SU-DHL-6 (cell line): Measurements from ENCODE around the gene TULP3.

ENCODE experiments used
- H2AFZ ChIP-seq: fragments of 200-600 bp; sonication (generic); 2 replicates; pipeline ENCODE4 v1.6.1; 2014; ENCODE audit warnings: low read depth, mild to moderate bottlenecking, moderate library complexity, mixed read lengths, antibody characterized with exemption, low read length; ENCODE audit not compliant: severe bottlenecking
- H3F3A ChIP-seq: fragments of 200-600 bp; shearing (Covaris generic); 2 replicates; pipeline ENCODE4 v1.6.0; 2016; ENCODE audit warnings: antibody characterized with exemption, mild to moderate bottlenecking; ENCODE audit not compliant: insufficient read depth
- H3K27ac ChIP-seq: fragments of 200-600 bp; sonication (generic); 2 replicates; pipeline ENCODE4 v1.5.1; 2016; ENCODE audit warnings: low read depth, mild to moderate bottlenecking, low read length, moderate library complexity, mixed read lengths
- H3K27me3 ChIP-seq: fragments of 200-600 bp; sonication (generic), shearing (Covaris generic); 2 replicates; pipeline ENCODE4 v1.6.0; 2014; ENCODE audit warnings: mild to moderate bottlenecking, low read length
- H3K36me3 ChIP-seq: fragments of 200-600 bp; sonication (generic); 2 replicates; pipeline ENCODE4 v1.6.1; 2014; ENCODE audit warnings: mild to moderate bottlenecking, low read length, mixed read lengths
- H3K4me2 ChIP-seq: fragments of 300-600, 200-600 bp; shearing (Covaris generic), sonication (generic); 2 replicates; pipeline ENCODE4 v1.6.0; 2014; ENCODE audit warnings: low read length, low read depth, mild to moderate bottlenecking; ENCODE audit not compliant: poor library complexity, severe bottlenecking
- H3K4me3 ChIP-seq: fragments of 200-600 bp; sonication (generic); 2 replicates; pipeline ENCODE4 v1.5.1; 2014; ENCODE audit warnings: antibody characterized with exemption, low read length, mild to moderate bottlenecking, mixed read lengths; ENCODE audit not compliant: insufficient read depth, poor library complexity, severe bottlenecking
- H3K79me2 ChIP-seq: fragments of 200-600 bp; sonication (generic); 2 replicates; pipeline ENCODE4 v1.6.1; 2014; ENCODE audit warnings: mild to moderate bottlenecking, low read length, moderate library complexity; ENCODE audit not compliant: insufficient read depth
- H3K9ac ChIP-seq: fragments of 200-600 bp; sonication (generic); 2 replicates; pipeline ENCODE4 v1.7.0; 2014; ENCODE audit warnings: mild to moderate bottlenecking, low read length
- H3K9me2 ChIP-seq: fragments of 200-600 bp; sonication (generic); replicated peaks from 2 replicates; pipeline ENCODE4 v1.6.1; 2014; ENCODE audit warnings: low read length; ENCODE audit not compliant: insufficient read depth
- H3K9me3 ChIP-seq: fragments of 200-600 bp; sonication (generic); 2 replicates; pipeline ENCODE4 v1.6.1; 2014; ENCODE audit warnings: low read length, mixed read lengths; ENCODE audit not compliant: insufficient read depth
- H4K20me1 ChIP-seq: fragments of 200-600 bp; sonication (generic); 2 replicates; pipeline ENCODE4 v1.6.1; 2014; ENCODE audit warnings: low read depth, mild to moderate bottlenecking, antibody characterized with exemption, low read length, moderate library complexity, mixed read lengths
- EZH2phosphoT487 ChIP-seq: fragments of 200-600 bp; sonication (generic), shearing (Covaris generic); conservative IDR thresholded peaks from 2 replicates; pipeline ENCODE4 v1.6.1; 2018; ENCODE audit warnings: mild to moderate bottlenecking, antibody characterized with exemption, low read length, moderate library complexity, mixed read lengths
- TF ChIP-seq, protein P1 (sequence below): fragments of 200-600 bp; sonication (generic); IDR thresholded peaks from one replicate; pipeline ENCODE4 v1.5.1; 2017; ENCODE audit warnings: antibody characterized with exemption, mild to moderate bottlenecking, low read length, moderate library complexity; ENCODE audit not compliant: insufficient read depth, poor library complexity, severe bottlenecking

The TULP3 gene

DNA sequence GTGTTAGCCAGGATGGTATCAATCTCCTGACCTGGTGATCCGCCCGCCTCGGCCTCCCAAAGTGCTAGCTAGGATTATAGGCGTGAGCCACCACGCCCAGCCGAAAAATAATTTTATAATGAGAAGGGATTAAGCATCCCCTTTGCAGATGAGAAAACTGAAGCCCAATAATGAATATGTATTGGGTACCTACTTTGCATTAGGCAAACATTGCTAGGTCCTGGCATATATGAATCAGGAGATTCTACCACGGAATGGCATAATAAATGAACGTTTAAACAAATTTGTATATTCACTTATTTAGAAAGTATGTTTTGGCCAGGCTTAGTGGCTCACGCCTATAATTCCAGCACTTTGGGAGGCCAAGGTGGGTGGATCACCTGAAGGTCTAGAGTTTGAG lies 32.4 kb downstream of the TULP3 start:
- H3K27me3 ChIP-seq = no peaks in the 10 kb centered on the region
- H3F3A ChIP-seq = no peaks in the 10 kb centered on the region
- no peak overlapping the region for H3K4me3 ChIP-seq
- H2AFZ ChIP-seq = no peak overlapping the region
- no peak overlapping the region for H3K9ac ChIP-seq
- TF ChIP-seq EZH2phosphoT487 = no peak
- TF ChIP-seq, protein P1, sequence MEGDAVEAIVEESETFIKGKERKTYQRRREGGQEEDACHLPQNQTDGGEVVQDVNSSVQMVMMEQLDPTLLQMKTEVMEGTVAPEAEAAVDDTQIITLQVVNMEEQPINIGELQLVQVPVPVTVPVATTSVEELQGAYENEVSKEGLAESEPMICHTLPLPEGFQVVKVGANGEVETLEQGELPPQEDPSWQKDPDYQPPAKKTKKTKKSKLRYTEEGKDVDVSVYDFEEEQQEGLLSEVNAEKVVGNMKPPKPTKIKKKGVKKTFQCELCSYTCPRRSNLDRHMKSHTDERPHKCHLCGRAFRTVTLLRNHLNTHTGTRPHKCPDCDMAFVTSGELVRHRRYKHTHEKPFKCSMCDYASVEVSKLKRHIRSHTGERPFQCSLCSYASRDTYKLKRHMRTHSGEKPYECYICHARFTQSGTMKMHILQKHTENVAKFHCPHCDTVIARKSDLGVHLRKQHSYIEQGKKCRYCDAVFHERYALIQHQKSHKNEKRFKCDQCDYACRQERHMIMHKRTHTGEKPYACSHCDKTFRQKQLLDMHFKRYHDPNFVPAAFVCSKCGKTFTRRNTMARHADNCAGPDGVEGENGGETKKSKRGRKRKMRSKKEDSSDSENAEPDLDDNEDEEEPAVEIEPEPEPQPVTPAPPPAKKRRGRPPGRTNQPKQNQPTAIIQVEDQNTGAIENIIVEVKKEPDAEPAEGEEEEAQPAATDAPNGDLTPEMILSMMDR = no peak
- no peaks in the 10 kb centered on the region for H3K36me3 ChIP-seq
- no peaks in the 10 kb centered on the region for H4K20me1 ChIP-seq
- H3K4me2 ChIP-seq = no peak overlapping the region
- no peaks in the 10 kb centered on the region for H3K9me3 ChIP-seq
- no peaks in the 10 kb centered on the region for H3K9me2 ChIP-seq
- no peaks in the 10 kb centered on the region for H3K79me2 ChIP-seq
- no peak overlapping the region for H3K27ac ChIP-seq

GRCh38 chr12:2924019-2924418 lies 33.3 kb downstream of the TULP3 start:
- Histone ChIP-seq H2AFZ (no peak overlapping the region), H3K27me3 (no peaks in the 10 kb centered on the region), H3K9ac (no peak overlapping the region), H3K27ac (no peak overlapping the region), H4K20me1 (no peaks in the 10 kb centered on the region), H3K4me2 (no peak overlapping the region), H3K79me2 (no peaks in the 10 kb centered on the region), H3K9me3 (no peaks in the 10 kb centered on the region), H3K4me3 (no peak overlapping the region), H3F3A (no peaks in the 10 kb centered on the region), H3K36me3 (no peaks in the 10 kb centered on the region), H3K9me2 (no peaks in the 10 kb centered on the region)
- no peak for TF ChIP-seq EZH2phosphoT487

- no peaks in the 10 kb centered on the region for H3F3A ChIP-seq
- H3K9me3 ChIP-seq = no peaks in the 10 kb centered on the region
- TF ChIP-seq EZH2phosphoT487 = no peak
- TF ChIP-seq, protein P1 = no peak
- no peaks in the 10 kb centered on the region for H4K20me1 ChIP-seq
- H3K36me3 ChIP-seq = no peaks in the 10 kb centered on the region
- no peaks in the 10 kb centered on the region for H3K27me3 ChIP-seq
- H3K79me2 ChIP-seq = no peaks in the 10 kb centered on the region
- H3K9me2 ChIP-seq = no peaks in the 10 kb centered on the region
- H2AFZ ChIP-seq = no peak overlapping the region
- no peak overlapping the region for H3K9ac ChIP-seq
- H3K27ac ChIP-seq = no peak overlapping the region
- H3K4me3 ChIP-seq = no peak overlapping the region
- H3K4me2 ChIP-seq = no peak overlapping the region
Observed at GRCh38 chr12:2925322-2925995, 34.8 kb downstream of the TULP3 start.

- Histone ChIP-seq H4K20me1 (no peaks in the 10 kb centered on the region), H3K27me3 (no peaks in the 10 kb centered on the region), H2AFZ (no peak overlapping the region), H3K9ac (no peak overlapping the region), H3F3A (no peaks in the 10 kb centered on the region), H3K9me2 (no peaks in the 10 kb centered on the region), H3K79me2 (no peaks in the 10 kb centered on the region), H3K4me2 (no peak overlapping the region), H3K36me3 (no peaks in the 10 kb centered on the region), H3K9me3 (no peaks in the 10 kb centered on the region), H3K4me3 (no peak overlapping the region), H3K27ac (no peak overlapping the region)
- TF ChIP-seq EZH2phosphoT487 = no peak
- TF ChIP-seq, protein P1 = no peak
Observed at GRCh38 chr12:2930865-2931264, 40.2 kb downstream of the TULP3 start.
